K562 (cell line): ENCODE results near the gene LTB4R2. TPM values are rescaled to one million over a fixed set of nuclear protein-coding genes. Genes with fewer than 3 reads are reported as not detected.
A peak's percentile ranks its signal among the peaks of the same experiment; 100 is the strongest.

Experiments
- ATAC-seq: fragments of 200-7000 bp; cut with Tn5 transposase; 3 replicates; pipeline ENCODE4 v1.9.1; 2020; ENCODE audit warnings: moderate library complexity
- BruUV-seq: library from RNA; stranded (reverse); fragments of 400-500 nt; replicated peaks from 2 replicates; lab custom pipeline; 2021; lab: Mats Ljungman, UMichigan
- CTCF ChIA-PET: fragments of 300-600 bp; formaldehyde crosslinking; extraction: SDS; loops from one replicate; lab custom pipeline; 2021; ENCODE audit warnings: low intra/inter-chr PET ratio; lab: Yijun Ruan, JAX
- POLR2A ChIA-PET: fragments of 300-600, 350-650 bp; sonication (Branson Sonifier 250); formaldehyde crosslinking; extraction: SDS; loops from one replicate; lab custom pipeline; 2021; ENCODE audit warnings: antibody characterized with exemption, inconsistent platforms; lab: Yijun Ruan, JAX
- DNase-seq, 4 experiments: peaks; one replicate each; pipeline versions ENCODE4 v3.0.0 to v3.0.0-alpha.2; 2011 to 2018; ENCODE audit warnings: low spot score in 3 of 4, mixed read lengths in 3 of 4; ENCODE audit errors: extremely low read depth in 1 of 4
- FAIRE-seq: peaks from 2 replicates; lab custom pipeline; 2011; peaks lifted over from hg19 to GRCh38; lab: Jason Lieb, UNC
- H2AFZ ChIP-seq: 2 replicates; pipeline ENCODE4 v1.6.0; 2011; ENCODE audit warnings: low read depth, low read length, control low read depth, inconsistent platforms
- H3K27ac ChIP-seq: fragments of 200-600 bp; 3 replicates; pipeline ENCODE4 v1.8.0; 2011; ENCODE audit warnings: low read depth, mild to moderate bottlenecking, control low read depth, inconsistent platforms, low read length, moderate library complexity, mixed read lengths; ENCODE audit errors: extremely low read depth
- H3K27me3 ChIP-seq, 2 experiments: fragments of 300-600 bp in 1 of 2; 2 replicates in 1 of 2; 3 replicates in 1 of 2; pipeline versions ENCODE4 v1.6.0 to v1.8.0; 2011; ENCODE audit warnings: inconsistent platforms in 2 of 2, low read length in 2 of 2, mild to moderate bottlenecking in 1 of 2, mixed read lengths in 1 of 2, moderate library complexity in 1 of 2; ENCODE audit not compliant: control insufficient read depth in 2 of 2, insufficient read depth in 2 of 2
- H3K36me3 ChIP-seq: fragments of 300-600 bp; 3 replicates; pipeline ENCODE4 v1.8.0; 2011; ENCODE audit warnings: mild to moderate bottlenecking, low read length, inconsistent platforms; ENCODE audit not compliant: control insufficient read depth, insufficient read depth
- H3K4me1 ChIP-seq, 2 experiments: fragments of 200-600 bp in 1 of 2; replicated peaks in 1 of 2; 2 replicates in 1 of 2; 3 replicates in 1 of 2; pipeline versions ENCODE4 v1.5.1 to v1.8.0; 2011; ENCODE audit warnings: inconsistent platforms in 2 of 2, low read length in 2 of 2, mild to moderate bottlenecking in 1 of 2, mixed read lengths in 1 of 2, moderate library complexity in 1 of 2; ENCODE audit not compliant: control insufficient read depth in 2 of 2, insufficient read depth in 2 of 2
- H3K4me2 ChIP-seq: 2 replicates; pipeline ENCODE4 v1.6.1; 2011; ENCODE audit warnings: low read length, control low read depth, inconsistent platforms, mixed read lengths; ENCODE audit not compliant: insufficient read depth
- H3K4me3 ChIP-seq: fragments of 200-600 bp; sonication (generic), shearing (Covaris generic); 2 replicates; pipeline ENCODE4 v1.5.1; 2016; ENCODE audit warnings: control low read depth, inconsistent platforms
- H3K79me2 ChIP-seq: fragments of 200-600 bp; 3 replicates; pipeline ENCODE4 v1.8.0; 2011; ENCODE audit warnings: low read length, inconsistent platforms; ENCODE audit not compliant: control insufficient read depth, insufficient read depth
- H3K9ac ChIP-seq, 2 experiments: 2 replicates each; pipeline versions ENCODE4 v1.6.0 to v1.6.1; 2011; ENCODE audit warnings: low read depth in 2 of 2, low read length in 2 of 2, control low read depth in 1 of 2, inconsistent platforms in 1 of 2, mild to moderate bottlenecking in 1 of 2, mixed read lengths in 1 of 2; ENCODE audit not compliant: insufficient read depth in 1 of 2
- H3K9me1 ChIP-seq: one replicate; pipeline ENCODE4 v1.6.0; 2011; ENCODE audit warnings: inconsistent platforms, mild to moderate bottlenecking, low read length, moderate library complexity; ENCODE audit not compliant: control insufficient read depth, insufficient read depth
- H3K9me3 ChIP-seq: replicated peaks from 2 replicates; pipeline ENCODE4 v1.5.1; 2011; ENCODE audit warnings: low read depth, low read length, inconsistent platforms; ENCODE audit not compliant: control insufficient read depth, insufficient read depth
- H4K20me1 ChIP-seq: replicated peaks from 2 replicates; pipeline ENCODE4 v1.6.1; 2011; ENCODE audit warnings: low read length, inconsistent platforms, mixed read lengths; ENCODE audit not compliant: control insufficient read depth, insufficient read depth
- ETV1 ChIP-seq: fragments of 450-650 bp; conservative IDR thresholded peaks from 2 replicates; pipeline ENCODE4 v1.6.1; 2016; ENCODE audit warnings: missing genetic modification characterization, control low read depth, low read depth, missing compliant biosample characterization
- HOXB6 ChIP-seq: fragments of 250-450 bp; sonication (Bioruptor Pico); IDR thresholded peaks from 2 replicates; pipeline ENCODE4 v1.5.1; 2022; ENCODE audit warnings: mild to moderate bottlenecking, borderline replicate concordance
- SREBF2 ChIP-seq: sonication (generic); formaldehyde crosslinking; IDR thresholded peaks from 2 replicates; pipeline ENCODE4 v1.4.0; 2020; ENCODE audit warnings: mild to moderate bottlenecking, missing genetic modification reagents
- SRSF1 ChIP-seq: fragments of 200-400 bp; formaldehyde crosslinking; IDR thresholded peaks from 2 replicates; pipeline ENCODE4 v1.6.1; 2017; ENCODE audit warnings: mild to moderate bottlenecking, low read depth, low read length, moderate library complexity
- ZBTB33 ChIP-seq: sonication (generic); formaldehyde crosslinking; IDR thresholded peaks from 2 replicates; pipeline ENCODE4 v1.8.1; 2023; ENCODE audit warnings: mild to moderate bottlenecking, missing genetic modification reagents
- ZNF696 ChIP-seq: fragments of 250-450 bp; sonication (Bioruptor Pico); conservative IDR thresholded peaks from 2 replicates; pipeline ENCODE4 v1.4.0; 2020; ENCODE audit warnings: mild to moderate bottlenecking, moderate library complexity
- WGBS: fragments of 100-300 bp; shearing (Covaris generic); methylation state at CpG from one replicate; pipeline ENCODE4 v1.1.6; 2016; ENCODE audit warnings: low coverage, mixed read lengths; ENCODE audit not compliant: insufficient coverage; ENCODE audit errors: missing lambda C conversion rate; 5-methylcytosine and 5-hydroxymethylcytosine counted together
- in situ Hi-C: fragments of 300-500 bp; cut with MboI; formaldehyde crosslinking; loops from 4 replicates; pipeline ENCODE4 v1.15.0; 2018; ENCODE audit warnings: inconsistent platforms, mixed read lengths
- intact Hi-C: fragments of 100-400 bp; cut with micrococcal nuclease; formaldehyde crosslinking; loops from 2 replicates; pipeline ENCODE4 v1.14.2; 2022
- polyA plus RNA-seq, 8 experiments: library from polyadenylated mRNA; depleted of rRNA in 4 of 8; stranded (reverse) in 5 of 8; unstranded in 3 of 8; fragments of >200 nt; fragmentation: Nextera tagmentation in 2 of 8; fragmentation: Illumina TruSeq in 1 of 8; extraction: Ambion mirVana in 2 of 8; extraction: Trizol in 1 of 8; gene quantifications; 2 replicates each; pipeline versions ENCODE4 v1.2.1 to v1.2.3, GENCODE V29; 2011 to 2014; ENCODE audit warnings: inconsistent platforms in 1 of 8, missing spikeins in 1 of 8
- total RNA-seq, 7 experiments: library from RNA; depleted of rRNA in 6 of 7; stranded (reverse); fragments of >200 nt in 6 of 7; fragmentation: Illumina TruSeq in 2 of 7; extraction: Trizol in 2 of 7; gene quantifications; 2 replicates each; pipeline versions ENCODE4 v1.2.1 to v1.2.3, GENCODE V29; 2011 to 2021; ENCODE audit warnings: low replicate concordance in 1 of 7

Gene LTB4R2
- total and polyA plus RNA-seq, 9 of the 15 experiments (the other 6 are each of a cell fraction or from before 2014, with no cell fraction given) = 0.03 to 11.6 (median 2.8) TPM; not detected in 1

DNA sequence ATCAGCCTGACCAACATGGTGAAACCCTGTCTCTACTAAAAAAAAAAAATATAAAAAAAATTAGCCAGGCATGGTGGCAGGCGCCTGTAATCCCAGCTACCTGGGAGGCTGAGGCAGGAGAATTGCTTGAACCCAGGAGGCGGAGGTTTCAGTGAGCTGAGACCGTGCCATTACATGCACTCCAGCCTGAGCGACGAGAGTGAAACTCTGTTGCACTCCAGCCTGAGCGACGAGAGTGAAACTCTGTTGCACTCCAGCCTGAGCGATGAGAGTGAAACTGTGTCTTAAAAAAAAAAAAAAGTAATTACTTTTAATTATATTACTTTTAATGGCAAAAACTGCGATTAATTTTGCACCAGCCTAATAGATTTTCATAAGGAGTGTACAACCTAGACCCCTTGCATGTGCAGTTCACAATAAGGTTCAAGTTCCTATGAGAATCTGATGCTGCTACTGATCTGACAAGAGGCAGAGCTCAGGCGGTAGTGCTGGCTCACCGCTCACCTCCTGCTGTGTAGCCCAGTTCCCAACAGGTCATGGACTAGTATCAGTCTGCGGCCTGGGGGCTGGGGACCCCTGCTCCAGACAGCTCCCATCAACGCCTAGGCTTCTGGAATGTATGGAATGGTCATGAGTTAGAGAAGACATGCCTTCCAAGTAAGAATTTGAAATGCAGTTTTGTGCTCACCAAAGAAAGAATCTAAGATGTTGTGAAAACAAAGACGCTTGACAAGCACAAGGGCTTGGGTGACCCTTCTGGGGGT is 11.5 kb downstream of the LTB4R2 start:
- intact Hi-C loops (no loop called here), in situ Hi-C loops (no loop called here)
- no peak overlapping the region for H3K9ac ChIP-seq
- H4K20me1 ChIP-seq = no peaks in the 10 kb centered on the region
- POLR2A ChIA-PET = interaction anchor here (1.4 kb wide), 1 partner anchor 115 kb away, joined by 4 read pairs; no protein-coding TSS in a partner anchor
- no peak overlapping the region for H3K27ac ChIP-seq
- no TSS peak for BruUV-seq
- FAIRE-seq = no peak
- no peak for DNase-seq
- peaks cover 11 to 16% of the 10 kb centered on the region in 2 experiments for H3K4me1 ChIP-seq
- no peak for ATAC-seq
- no peaks in the 10 kb centered on the region for H3K9me1 ChIP-seq
- H3K27me3 ChIP-seq = no peaks in the 10 kb centered on the region
- H3K79me2 ChIP-seq = no peaks in the 10 kb centered on the region
- CTCF ChIA-PET = no interaction called here
- H3K36me3 ChIP-seq = no peaks in the 10 kb centered on the region
- no peak overlapping the region for H3K4me2 ChIP-seq
- peak overlapping the region; percentile 45 for H2AFZ ChIP-seq
- H3K9me3 ChIP-seq = no peaks in the 10 kb centered on the region
- TF ChIP-seq ETV1 (tag) = no peak
- TF ChIP-seq HOXB6 (CRISPR knock-in tag) = no peak
- TF ChIP-seq SREBF2 = no peak
- TF ChIP-seq ZBTB33 = no peak
- TF ChIP-seq ZNF696 (CRISPR knock-in tag) = no peak
- TF ChIP-seq SRSF1 = no peak
- TF ChIP-seq, all 486 proteins: peak for 0
- WGBS = 44% methylated on average over 8 of the region's 14 CpGs
- H3K4me3 ChIP-seq = no peak overlapping the region
